ENCODE measurements around the gene CNKSR3. TPM values are rescaled to one million over a fixed set of nuclear protein-coding genes. Genes with fewer than 3 reads are reported as not detected.

Gene CNKSR3
- total RNA-seq, 1 experiment from 2014 or later: 12.1 TPM

- peak; percentile 70 for DNase-seq
- Histone ChIP-seq H3K9me3 (no peaks in the 10 kb centered on the region), H3K36me3 (peaks cover 6% of the 10 kb centered on the region; the same call in 1 of the 2 replicates), H3K4me3 (peak overlapping the region; percentile 76), H3K27me3 (no peaks in the 10 kb centered on the region)
Measured at GRCh38 chr6:154509421-154510143, 903 bp downstream of the CNKSR3 start.

DNA sequence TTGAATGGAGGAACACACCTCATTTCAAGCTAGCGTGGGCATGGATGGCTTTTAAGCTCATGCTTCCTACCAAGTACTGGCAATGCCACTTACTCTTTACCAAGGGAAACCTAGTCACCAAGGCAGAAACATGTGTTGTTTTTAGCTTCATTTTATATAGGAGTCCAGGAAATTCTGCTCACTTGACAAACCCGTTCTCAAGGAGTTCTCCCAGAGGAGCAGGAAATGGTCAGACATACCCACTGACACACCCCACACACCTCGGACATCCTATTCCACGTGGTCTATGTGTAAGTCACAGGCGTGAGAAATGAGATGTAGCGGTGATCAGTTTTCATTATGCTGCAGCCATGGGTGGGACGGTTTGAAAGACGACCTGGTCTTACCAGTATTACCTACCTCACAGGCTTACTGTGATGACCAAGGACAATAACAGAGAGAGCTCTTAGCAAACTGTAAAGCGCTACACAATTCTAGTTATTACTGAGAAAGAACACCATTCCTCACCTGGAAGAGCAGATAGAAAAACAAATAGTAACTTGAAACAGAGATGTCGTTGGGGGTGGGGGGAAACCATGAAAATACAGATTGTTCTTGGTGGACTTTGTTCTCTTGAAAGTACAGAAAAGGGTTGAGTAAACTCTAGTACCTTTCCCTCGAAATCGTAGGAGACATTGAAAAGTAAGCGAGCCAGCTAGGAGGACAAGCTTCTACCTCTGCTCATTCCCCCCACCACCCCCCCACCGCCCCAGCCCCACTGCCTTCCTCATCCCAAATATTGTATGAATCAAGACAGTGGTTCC lies 1.7 kb downstream of the CNKSR3 start:
- H3K4me3 ChIP-seq: peak overlapping the region; percentile 76
- no peaks in the 10 kb centered on the region for H3K27me3 ChIP-seq
- no peaks in the 10 kb centered on the region for H3K9me3 ChIP-seq
- no peak for DNase-seq
- H3K36me3 ChIP-seq: peaks cover 6% of the 10 kb centered on the region; the same call in 1 of the 2 replicates

DNA sequence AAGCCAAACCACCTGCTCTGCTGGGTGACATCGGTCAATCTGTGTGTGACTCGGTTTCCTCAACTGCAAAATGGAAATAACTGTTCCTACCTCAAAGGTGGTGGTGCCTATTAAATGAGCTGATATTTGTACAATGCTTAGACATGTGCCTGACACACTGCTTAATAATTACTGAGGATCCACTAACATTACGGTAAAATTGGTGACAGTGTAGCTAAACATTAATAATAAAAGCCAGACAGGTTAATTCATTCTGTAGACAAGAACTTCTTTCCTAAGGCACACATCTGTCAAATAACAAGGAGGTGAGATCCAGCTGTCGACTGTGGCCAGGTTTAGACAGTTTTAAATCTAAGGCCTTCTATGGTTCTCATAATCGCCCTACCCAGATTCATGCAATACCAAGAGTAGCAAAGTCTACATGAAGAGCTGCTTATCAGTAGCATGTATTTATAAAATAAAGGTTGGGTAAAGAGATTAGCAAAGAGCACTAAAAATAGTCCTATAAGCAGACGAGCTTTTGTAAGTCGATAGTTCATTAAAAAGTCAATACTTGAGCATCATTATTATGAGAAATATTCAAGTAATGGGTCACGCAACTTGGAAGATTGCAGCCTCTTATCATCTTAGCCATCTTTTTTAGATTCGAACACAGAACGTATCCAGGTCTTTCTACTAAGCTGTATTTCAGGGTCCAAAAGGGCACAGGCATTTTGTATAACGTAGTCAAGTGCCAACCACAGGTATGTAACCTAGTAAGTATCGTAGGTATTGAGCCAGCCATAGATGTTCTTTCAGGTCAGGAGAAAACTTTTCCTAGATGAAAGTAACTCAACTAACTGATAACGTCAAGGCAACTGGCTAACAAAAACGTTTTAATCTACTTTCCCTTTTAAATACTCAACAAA lies 3.2 kb downstream of the CNKSR3 start:
- peaks cover 6% of the 10 kb centered on the region; the same call in 1 of the 2 replicates for H3K36me3 ChIP-seq
- H3K9me3 ChIP-seq: no peaks in the 10 kb centered on the region
- H3K27me3 ChIP-seq: no peaks in the 10 kb centered on the region
- H3K4me3 ChIP-seq: no peak overlapping the region
- DNase-seq: no peak

GRCh38 chr6:154506582-154506981 lies 3.9 kb downstream of the CNKSR3 start:
- no peaks in the 10 kb centered on the region for H3K27me3 ChIP-seq
- H3K4me3 ChIP-seq: no peak overlapping the region
- DNase-seq: no peak
- peaks cover 6% of the 10 kb centered on the region; the same call in 1 of the 2 replicates for H3K36me3 ChIP-seq
- no peaks in the 10 kb centered on the region for H3K9me3 ChIP-seq

DNA sequence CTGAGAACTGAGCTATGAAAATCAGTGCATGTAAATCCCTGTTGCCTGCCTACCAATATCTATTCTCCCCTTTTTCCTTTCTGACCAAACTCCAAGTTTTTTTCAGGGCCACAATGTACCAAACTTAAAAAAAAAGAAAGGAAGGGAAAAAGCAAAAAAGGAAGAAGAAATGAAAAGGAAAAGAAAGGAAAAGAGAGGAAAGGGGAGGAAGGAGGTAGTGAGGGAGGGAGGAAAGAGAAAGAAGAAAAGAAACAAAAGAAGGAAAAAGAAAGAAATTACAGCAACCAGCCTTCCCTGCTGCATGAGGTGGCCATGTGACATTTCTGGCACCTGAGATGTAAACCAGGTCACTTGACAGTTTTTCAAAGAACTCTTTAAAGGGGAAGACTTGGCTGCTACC lies 4.4 kb downstream of the CNKSR3 start:
- H3K4me3 ChIP-seq: no peak overlapping the region
- peaks cover 6% of the 10 kb centered on the region; the same call in 1 of the 2 replicates for H3K36me3 ChIP-seq
- H3K27me3 ChIP-seq: no peaks in the 10 kb centered on the region
- no peak for DNase-seq
- H3K9me3 ChIP-seq: no peaks in the 10 kb centered on the region

- Histone ChIP-seq H3K4me3 (no peak overlapping the region), H3K27me3 (no peaks in the 10 kb centered on the region), H3K9me3 (no peaks in the 10 kb centered on the region), H3K36me3 (peaks cover 6% of the 10 kb centered on the region; the same call in 1 of the 2 replicates)
- DNase-seq: no peak
Measured at GRCh38 chr6:154504865-154505449, 5.5 kb downstream of the CNKSR3 start.

DNA sequence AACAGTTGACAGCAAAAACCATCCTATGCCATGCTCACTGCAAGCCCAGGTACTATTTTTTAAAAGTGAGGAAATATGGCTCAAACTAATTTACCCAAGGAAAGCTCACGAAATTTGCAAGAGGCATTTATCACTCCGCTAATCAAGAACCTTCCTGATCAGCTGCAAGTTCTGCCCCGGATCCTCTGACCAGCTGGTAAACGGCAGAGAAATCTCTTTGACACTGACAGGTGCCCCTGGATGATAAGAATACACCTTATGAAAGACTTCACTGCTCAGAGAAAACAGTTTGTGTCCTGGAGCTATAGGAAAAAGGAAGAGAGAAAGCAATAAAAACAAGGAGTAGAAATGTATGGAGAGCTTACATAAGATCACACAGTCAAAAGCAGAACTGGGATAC lies 6.4 kb downstream of the CNKSR3 start:
- no peak for DNase-seq
- H3K9me3 ChIP-seq: no peaks in the 10 kb centered on the region
- H3K36me3 ChIP-seq: peaks cover 6% of the 10 kb centered on the region; the same call in 1 of the 2 replicates

DNA sequence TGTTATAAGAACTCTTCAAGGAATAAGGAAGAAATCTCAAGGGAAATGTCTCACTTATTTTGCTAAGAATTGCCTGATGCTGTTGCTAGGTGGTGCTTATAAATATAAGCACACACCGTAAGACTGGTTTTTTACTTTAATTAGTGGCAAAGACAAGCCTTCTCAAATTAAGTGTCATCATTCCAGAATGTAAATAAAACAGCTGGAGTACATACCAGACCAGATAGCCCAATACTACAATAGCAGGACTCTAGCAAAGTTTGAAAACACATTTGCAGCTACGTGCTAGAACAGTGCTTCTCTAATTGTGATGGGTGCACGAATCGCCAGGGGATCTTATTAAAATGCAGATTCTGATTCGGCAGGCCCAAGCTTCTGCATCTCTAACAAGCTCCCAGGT lies 6.8 kb downstream of the CNKSR3 start:
- Histone ChIP-seq H3K27me3 (no peaks in the 10 kb centered on the region), H3K9me3 (no peaks in the 10 kb centered on the region), H3K4me3 (no peak overlapping the region), H3K36me3 (peaks cover 6% of the 10 kb centered on the region; the same call in 1 of the 2 replicates)
- no peak for DNase-seq

More for the DNA sequence above, 6.4 kb downstream of the CNKSR3 start:
- Histone ChIP-seq H3K4me3 (no peak overlapping the region), H3K27me3 (no peaks in the 10 kb centered on the region)

GRCh38 chr6:154502553-154502952 lies 7.9 kb downstream of the CNKSR3 start:
- no peaks in the 10 kb centered on the region for H3K9me3 ChIP-seq
- peaks cover 2% of the 10 kb centered on the region; the same call in 1 of the 2 replicates for H3K36me3 ChIP-seq
- no peak for DNase-seq
- no peaks in the 10 kb centered on the region for H3K27me3 ChIP-seq
- H3K4me3 ChIP-seq: no peak overlapping the region

DNA sequence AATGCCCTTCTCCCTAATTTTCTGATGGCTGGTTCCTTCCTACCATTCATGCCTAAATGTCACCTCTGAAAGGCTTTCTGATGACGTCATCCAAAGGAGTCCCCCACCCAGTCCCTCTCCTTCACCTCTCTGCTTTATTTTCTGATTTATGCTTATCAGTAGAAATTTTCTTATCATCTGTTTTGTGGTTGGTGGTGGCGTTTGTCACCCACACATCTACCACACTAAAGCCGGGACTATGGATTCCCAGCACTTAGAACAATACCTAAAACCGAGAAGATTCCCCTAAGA lies 9.0 kb downstream of the CNKSR3 start:
- no peaks in the 10 kb centered on the region for H3K9me3 ChIP-seq
- H3K27me3 ChIP-seq: no peaks in the 10 kb centered on the region
- H3K36me3 ChIP-seq: peaks cover 3% of the 10 kb centered on the region; the same call in 1 of the 2 replicates
- H3K4me3 ChIP-seq: no peak overlapping the region
- DNase-seq: no peak

DNA sequence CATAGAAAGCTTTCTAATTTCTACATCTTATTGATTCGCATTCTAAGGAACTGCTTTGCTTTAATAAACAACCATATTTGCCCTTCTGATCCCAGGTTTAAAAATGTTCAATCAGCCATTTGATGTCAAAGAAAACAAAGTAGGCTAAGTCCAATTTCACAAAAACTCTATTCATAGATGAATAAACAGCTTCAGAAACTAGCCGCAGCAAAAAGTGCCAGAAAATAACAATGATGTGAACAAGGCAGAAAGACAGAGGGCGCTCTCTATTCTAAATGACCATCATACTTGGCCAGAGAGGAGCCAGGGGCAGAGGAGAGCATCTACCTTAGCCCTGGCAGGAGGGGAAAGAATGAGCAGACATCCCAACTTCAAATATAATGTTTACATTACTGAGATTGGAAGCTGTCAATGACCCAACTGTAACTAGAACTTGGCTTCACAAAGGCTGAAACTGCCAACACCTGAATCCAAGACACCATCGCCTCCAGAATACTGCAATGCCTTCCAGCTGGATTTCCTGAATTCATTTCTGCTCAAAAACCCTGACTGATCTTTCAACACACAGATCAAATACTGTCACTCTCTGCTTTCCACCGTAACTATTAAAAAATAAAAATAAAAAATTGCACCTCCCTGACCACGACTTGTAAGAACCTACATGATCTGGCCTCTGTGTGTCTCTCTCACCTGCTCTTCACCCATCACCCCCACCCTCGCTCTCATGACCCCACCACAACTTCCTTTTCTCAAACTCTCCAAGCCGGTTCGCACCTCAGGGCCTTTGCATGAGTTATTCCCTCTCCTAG lies 9.5 kb downstream of the CNKSR3 start:
- Histone ChIP-seq H3K9me3 (no peaks in the 10 kb centered on the region), H3K4me3 (no peak overlapping the region), H3K27me3 (no peaks in the 10 kb centered on the region), H3K36me3 (peaks cover 3% of the 10 kb centered on the region; the same call in 1 of the 2 replicates)
- no peak for DNase-seq

DNA sequence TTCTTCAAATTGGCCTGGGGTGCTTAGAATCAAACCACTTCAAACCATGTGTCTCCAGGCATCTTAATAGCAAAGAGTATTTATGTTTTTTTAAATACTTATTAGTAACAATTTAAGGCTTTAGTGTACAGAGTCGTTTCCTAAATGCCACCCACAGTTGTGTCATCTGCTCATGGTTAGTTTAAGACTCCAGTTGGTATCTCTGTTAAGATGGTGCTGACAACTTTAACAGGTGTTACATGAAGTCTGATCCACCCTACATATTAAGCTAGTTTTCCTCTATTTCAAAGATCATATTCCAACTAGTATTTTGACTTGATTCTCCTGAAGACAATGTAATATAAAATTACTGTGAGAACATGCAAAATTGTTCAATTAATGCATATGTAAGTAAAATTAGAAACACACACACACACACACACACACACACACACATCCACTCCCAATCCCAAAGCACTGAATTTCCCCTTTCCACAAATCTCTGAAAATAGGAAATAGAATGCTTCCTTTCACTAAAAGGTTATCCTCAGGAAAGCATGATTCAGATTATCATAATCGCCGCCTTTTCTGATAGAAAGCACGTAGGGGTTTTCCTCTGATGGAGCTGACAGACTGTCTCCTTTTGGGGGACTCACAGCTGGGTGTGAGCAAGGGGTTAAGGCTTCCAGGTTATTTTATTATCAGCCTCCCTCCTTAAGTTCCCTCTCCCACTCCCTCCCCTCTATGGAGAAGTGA lies 10.5 kb downstream of the CNKSR3 start:
- no peak for DNase-seq
- no peak overlapping the region for H3K4me3 ChIP-seq
- peaks cover 3% of the 10 kb centered on the region; the same call in 1 of the 2 replicates for H3K36me3 ChIP-seq
- H3K9me3 ChIP-seq: no peaks in the 10 kb centered on the region
- H3K27me3 ChIP-seq: no peaks in the 10 kb centered on the region

DNA sequence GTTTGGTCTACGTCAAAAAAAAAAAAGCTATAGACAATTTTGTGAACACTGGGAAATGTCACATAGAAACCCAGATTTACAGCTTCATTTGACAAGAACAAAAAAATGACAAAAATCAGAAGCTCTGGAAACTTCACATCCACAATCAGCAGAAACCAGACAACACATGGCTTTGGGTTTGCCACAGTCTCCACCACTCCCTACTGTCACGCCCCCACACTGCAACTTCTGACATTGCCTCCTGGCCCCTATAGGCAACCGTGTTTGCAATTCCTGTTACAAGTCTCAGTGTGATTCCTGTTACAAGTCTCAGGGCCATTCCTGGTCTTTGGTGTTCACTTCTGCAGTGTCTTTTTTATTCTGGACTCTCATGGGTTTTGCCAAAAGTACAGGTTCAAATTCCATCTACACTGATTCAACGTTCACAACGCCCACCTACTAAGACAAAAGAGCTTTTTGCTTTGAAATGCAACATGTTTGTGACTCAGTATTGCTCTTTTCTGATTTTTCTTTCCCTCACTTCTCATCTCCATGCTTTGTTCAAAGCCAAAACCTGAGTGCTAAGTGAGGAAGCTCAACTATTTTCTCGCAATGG lies 12.0 kb downstream of the CNKSR3 start:
- Histone ChIP-seq H3K36me3 (peaks cover 3% of the 10 kb centered on the region; the same call in 1 of the 2 replicates), H3K9me3 (no peaks in the 10 kb centered on the region), H3K27me3 (no peaks in the 10 kb centered on the region), H3K4me3 (no peak overlapping the region)
- no peak for DNase-seq

GRCh38 chr6:154496793-154497517 lies 13.5 kb downstream of the CNKSR3 start:
- DNase-seq: no peak
- no peak overlapping the region for H3K4me3 ChIP-seq
- no peaks in the 10 kb centered on the region for H3K27me3 ChIP-seq
- H3K36me3 ChIP-seq: peaks cover 3% of the 10 kb centered on the region; the same call in 1 of the 2 replicates
- no peaks in the 10 kb centered on the region for H3K9me3 ChIP-seq
